Activated CD4-positive, alpha-beta memory T cell treated with anti-CD3 and anti-CD28 coated beads, Interleukin-2, amount 10 ng/mL, durations not matched to agents 7 days and 5 days (primary cell): ENCODE measurements around the gene LHCGR. TPM values are rescaled to one million over a fixed set of nuclear protein-coding genes. Genes with fewer than 3 reads are reported as not detected.
"Not testable (repeated sequence)": the region's sequence is repeated elsewhere in the genome, so short reads cannot be mapped to it uniquely, and the experiment has no call there.

Experiments
- CTCF ChIA-PET: fragments of 350-600 bp; sonication (Branson Sonifier 250); formaldehyde crosslinking; loops from one replicate; lab custom pipeline; 2021; ENCODE audit warnings: antibody characterized with exemption, inconsistent platforms; lab: Charles Lee
- POLR2A ChIA-PET: fragments of 350-600 bp; sonication (Branson Sonifier 250); formaldehyde crosslinking; loops from one replicate; lab custom pipeline; 2021; ENCODE audit warnings: antibody characterized with exemption; lab: Charles Lee
- DNase-seq: peaks from one replicate; pipeline ENCODE4 v3.0.0-alpha.2; 2020
- H3K27ac Mint-ChIP-seq: one replicate; pipeline ENCODE4 v1.8.0; 2021; ENCODE audit warnings: mild to moderate bottlenecking, mixed read lengths
- H3K27me3 Mint-ChIP-seq: one replicate; pipeline ENCODE4 v1.8.0; 2021; ENCODE audit warnings: mixed read lengths
- H3K36me3 Mint-ChIP-seq: one replicate; pipeline ENCODE4 v1.8.0; 2021; ENCODE audit warnings: low read depth, mixed read lengths
- H3K4me1 Mint-ChIP-seq: one replicate; pipeline ENCODE4 v1.8.0; 2021; ENCODE audit warnings: mixed read lengths
- H3K4me3 Mint-ChIP-seq: one replicate; pipeline ENCODE4 v1.8.0; 2021; ENCODE audit warnings: mild to moderate bottlenecking, mixed read lengths
- H3K9me3 Mint-ChIP-seq: one replicate; pipeline ENCODE4 v1.8.0; 2021; ENCODE audit warnings: mixed read lengths
- total RNA-seq, 2 experiments: library from RNA; stranded (reverse); gene quantifications; one replicate each; pipeline ENCODE4 v1.2.3, GENCODE V29; 2021

LHCGR gene
- total RNA-seq, 2 experiments from 2014 or later, result not detected

GRCh38 chr2:48714245-48714644 lies 41.3 kb downstream of the LHCGR start:
- CTCF ChIA-PET, result no interaction called here
- DNase-seq, result no peak
- H3K27ac Mint-ChIP-seq, result no peak overlapping the region
- H3K4me1 Mint-ChIP-seq, result no peaks in the 10 kb centered on the region
- H3K4me3 Mint-ChIP-seq, result no peak overlapping the region
- no peaks in the 10 kb centered on the region for H3K36me3 Mint-ChIP-seq
- H3K27me3 Mint-ChIP-seq, result peaks cover 14% of the 10 kb centered on the region
- H3K9me3 Mint-ChIP-seq, result no peaks in the 10 kb centered on the region
- POLR2A ChIA-PET, result no interaction called here

DNA sequence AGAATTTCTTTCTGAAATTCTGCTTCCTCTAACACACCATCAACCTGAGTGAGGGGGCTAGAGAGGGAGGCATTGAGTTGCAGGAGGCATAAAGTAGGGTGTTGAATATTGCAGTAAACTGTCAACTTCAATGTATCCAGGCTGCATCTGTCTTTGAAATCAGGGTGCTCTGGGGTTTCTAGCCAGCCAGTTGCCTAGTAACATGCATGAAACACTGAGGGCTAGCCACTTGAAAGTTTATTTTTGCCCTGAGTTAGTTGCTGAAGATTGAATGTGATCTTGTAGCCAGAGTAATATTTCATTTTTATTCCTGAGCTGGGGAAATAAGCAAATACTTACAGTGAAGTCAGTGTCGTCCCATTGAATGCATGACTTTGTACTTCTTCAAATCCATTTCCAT lies 41.9 kb downstream of the LHCGR start:
- H3K9me3 Mint-ChIP-seq, result no peaks in the 10 kb centered on the region
- DNase-seq, result no peak
- ChIA-PET CTCF (no interaction called here), POLR2A (no interaction called here)
- H3K27ac Mint-ChIP-seq, result no peak overlapping the region
- no peaks in the 10 kb centered on the region for H3K4me1 Mint-ChIP-seq
- no peaks in the 10 kb centered on the region for H3K36me3 Mint-ChIP-seq
- no peak overlapping the region for H3K4me3 Mint-ChIP-seq
- H3K27me3 Mint-ChIP-seq, result peaks cover 14% of the 10 kb centered on the region

- CTCF ChIA-PET, result no interaction called here
- Mint-ChIP-seq H3K27me3 (peaks cover 14% of the 10 kb centered on the region), H3K27ac (no peak overlapping the region), H3K4me1 (peaks cover 2% of the 10 kb centered on the region), H3K4me3 (no peak overlapping the region), H3K9me3 (no peaks in the 10 kb centered on the region), H3K36me3 (no peaks in the 10 kb centered on the region)
- no peak for DNase-seq
- POLR2A ChIA-PET, result no interaction called here
These were observed 43.4 kb downstream of the LHCGR start for GRCh38 chr2:48712151-48712550.

DNA sequence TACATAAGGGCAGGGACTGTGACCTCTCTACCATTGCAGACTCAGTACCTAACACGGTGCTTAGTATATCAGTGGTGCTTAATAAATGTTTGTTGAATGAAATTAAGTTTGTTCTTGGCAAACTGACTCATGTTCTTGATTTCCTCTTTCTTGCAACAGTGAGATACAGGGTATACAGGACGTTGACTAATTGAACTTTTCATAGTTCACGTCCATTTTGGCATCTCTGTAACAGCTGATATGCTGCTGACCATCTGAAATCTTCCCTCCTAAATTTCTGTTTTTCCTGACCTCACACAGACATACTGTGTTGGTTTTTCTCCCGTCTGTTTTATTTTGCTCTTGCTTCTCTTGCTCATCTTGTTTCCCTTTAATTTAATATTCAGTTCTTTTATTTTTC lies 44.2 kb downstream of the LHCGR start:
- Mint-ChIP-seq H3K9me3 (no peaks in the 10 kb centered on the region), H3K27me3 (peaks cover 14% of the 10 kb centered on the region), H3K36me3 (no peaks in the 10 kb centered on the region), H3K27ac (no peak overlapping the region), H3K4me3 (no peak overlapping the region), H3K4me1 (peaks cover 2% of the 10 kb centered on the region)
- DNase-seq, result no peak
- POLR2A ChIA-PET, result no interaction called here
- CTCF ChIA-PET, result no interaction called here

DNA sequence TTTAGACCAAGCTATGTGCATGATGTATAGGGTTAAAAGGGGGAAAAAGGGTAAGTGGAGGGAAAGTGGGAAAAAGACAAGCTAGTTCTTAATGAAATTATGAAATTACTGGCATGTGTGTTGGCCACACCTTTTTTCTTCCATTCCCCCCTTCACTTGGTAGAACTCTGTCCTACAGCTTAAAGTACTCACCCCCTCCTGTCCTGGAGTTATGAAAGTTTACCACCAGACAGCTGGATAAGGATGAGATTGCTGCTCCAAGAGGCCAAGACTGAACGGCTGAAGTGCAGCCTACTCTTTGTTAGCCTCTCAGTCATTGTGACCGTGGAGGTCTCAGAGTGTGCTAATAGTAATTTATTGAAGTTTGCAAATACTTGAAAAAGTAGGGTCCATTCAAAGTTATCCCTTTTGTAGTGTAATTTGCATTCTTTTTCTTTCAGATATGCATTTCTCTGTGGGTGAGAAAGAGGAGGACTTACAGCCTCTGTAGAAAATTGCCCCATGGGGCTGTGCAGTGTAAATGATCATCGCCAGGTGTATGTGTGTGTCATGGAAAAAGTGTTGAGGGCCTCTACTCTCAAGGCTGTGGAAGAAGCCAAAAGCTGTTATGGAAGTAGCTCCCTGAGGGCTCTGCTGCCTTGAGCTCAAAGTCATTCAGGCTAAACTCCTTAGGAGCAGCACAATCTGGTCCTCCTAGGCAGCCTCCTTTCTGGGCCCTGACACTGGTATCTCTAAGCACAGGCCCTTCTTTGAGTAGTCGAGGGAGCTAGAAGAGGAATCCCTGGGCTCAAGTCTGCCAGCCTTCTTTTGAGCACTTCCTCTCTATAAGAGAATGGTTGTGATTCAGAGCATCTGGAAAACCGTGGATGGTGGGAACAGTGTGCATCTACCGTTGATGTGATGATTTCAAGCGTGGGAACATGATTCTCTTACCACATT lies 46.2 kb downstream of the LHCGR start:
- Mint-ChIP-seq H3K9me3 (no peaks in the 10 kb centered on the region), H3K4me3 (no peak overlapping the region), H3K4me1 (peaks cover 2% of the 10 kb centered on the region), H3K27me3 (peaks cover 14% of the 10 kb centered on the region), H3K36me3 (no peaks in the 10 kb centered on the region), H3K27ac (no peak overlapping the region)
- no peak for DNase-seq
- POLR2A ChIA-PET, result no interaction called here
- CTCF ChIA-PET, result no interaction called here

GRCh38 chr2:48707466-48707865 lies 48.1 kb downstream of the LHCGR start:
- POLR2A ChIA-PET, result no interaction called here
- no peaks in the 10 kb centered on the region for H3K36me3 Mint-ChIP-seq
- peaks cover 11% of the 10 kb centered on the region for H3K27me3 Mint-ChIP-seq
- H3K27ac Mint-ChIP-seq, result no peak overlapping the region
- H3K4me1 Mint-ChIP-seq, result peaks cover 2% of the 10 kb centered on the region
- no peak overlapping the region for H3K4me3 Mint-ChIP-seq
- CTCF ChIA-PET, result no interaction called here
- no peaks in the 10 kb centered on the region for H3K9me3 Mint-ChIP-seq
- peak; percentile 30 for DNase-seq

- DNase-seq, H3K36me3 Mint-ChIP-seq, POLR2A ChIA-PET, H3K4me1 Mint-ChIP-seq, CTCF ChIA-PET, H3K27ac Mint-ChIP-seq, H3K27me3 Mint-ChIP-seq, H3K9me3 Mint-ChIP-seq, H3K4me3 Mint-ChIP-seq: not testable (repeated sequence)
These were observed 51.9 kb downstream of the LHCGR start for GRCh38 chr2:48703621-48704020.

GRCh38 chr2:48699348-48699930 lies 56.1 kb downstream of the LHCGR start:
- no peaks in the 10 kb centered on the region for H3K36me3 Mint-ChIP-seq
- CTCF ChIA-PET, result no interaction called here
- POLR2A ChIA-PET, result no interaction called here
- no peak overlapping the region for H3K27ac Mint-ChIP-seq
- no peak for DNase-seq
- H3K4me1 Mint-ChIP-seq, result no peaks in the 10 kb centered on the region
- no peaks in the 10 kb centered on the region for H3K9me3 Mint-ChIP-seq
- no peak overlapping the region for H3K4me3 Mint-ChIP-seq
- peaks cover 11% of the 10 kb centered on the region for H3K27me3 Mint-ChIP-seq

DNA sequence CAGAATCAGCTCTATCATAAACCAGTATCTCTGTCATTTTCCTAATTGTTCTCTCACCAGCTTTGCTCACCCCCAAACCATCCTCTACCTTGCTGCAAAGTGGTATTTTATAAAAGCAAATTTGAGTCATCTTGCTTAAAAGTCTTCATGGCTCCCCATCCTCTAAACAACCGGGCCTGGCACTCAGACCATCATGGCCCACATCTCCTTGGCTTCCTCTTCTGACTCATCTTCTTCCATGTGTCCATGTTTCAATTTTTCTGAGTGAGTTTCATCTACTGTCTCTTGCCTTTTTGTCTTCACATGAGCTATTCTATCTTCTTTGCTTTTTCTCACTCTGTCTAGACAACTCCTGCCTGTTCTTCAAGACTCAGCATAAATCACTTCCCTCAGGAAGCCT lies 58.6 kb downstream of the LHCGR start:
- peaks cover 11% of the 10 kb centered on the region for H3K27me3 Mint-ChIP-seq
- no peak overlapping the region for H3K27ac Mint-ChIP-seq
- no peaks in the 10 kb centered on the region for H3K36me3 Mint-ChIP-seq
- POLR2A ChIA-PET, result no interaction called here
- CTCF ChIA-PET, result no interaction called here
- no peak overlapping the region for H3K4me3 Mint-ChIP-seq
- no peaks in the 10 kb centered on the region for H3K9me3 Mint-ChIP-seq
- no peaks in the 10 kb centered on the region for H3K4me1 Mint-ChIP-seq
- no peak for DNase-seq

GRCh38 chr2:48695991-48696390 lies 59.5 kb downstream of the LHCGR start:
- no peak overlapping the region for H3K27ac Mint-ChIP-seq
- H3K4me3 Mint-ChIP-seq, result no peak overlapping the region
- no peak for DNase-seq
- POLR2A ChIA-PET, result no interaction called here
- H3K4me1 Mint-ChIP-seq, result no peaks in the 10 kb centered on the region
- H3K27me3 Mint-ChIP-seq, result peaks cover 11% of the 10 kb centered on the region
- no peaks in the 10 kb centered on the region for H3K9me3 Mint-ChIP-seq
- CTCF ChIA-PET, result no interaction called here
- H3K36me3 Mint-ChIP-seq, result no peaks in the 10 kb centered on the region

- Mint-ChIP-seq H3K9me3 (no peaks in the 10 kb centered on the region), H3K4me1 (no peaks in the 10 kb centered on the region), H3K27me3 (peaks cover 11% of the 10 kb centered on the region), H3K27ac (no peak overlapping the region), H3K4me3 (no peak overlapping the region), H3K36me3 (no peaks in the 10 kb centered on the region)
- no peak for DNase-seq
- ChIA-PET CTCF (no interaction called here), POLR2A (no interaction called here)
These were observed 61.4 kb downstream of the LHCGR start for GRCh38 chr2:48694149-48694548.

GRCh38 chr2:48693645-48694044 lies 61.9 kb downstream of the LHCGR start:
- Mint-ChIP-seq H3K4me3 (no peak overlapping the region), H3K27me3 (peaks cover 11% of the 10 kb centered on the region), H3K9me3 (no peaks in the 10 kb centered on the region), H3K4me1 (no peaks in the 10 kb centered on the region), H3K36me3 (no peaks in the 10 kb centered on the region), H3K27ac (no peak overlapping the region)
- ChIA-PET CTCF (no interaction called here), POLR2A (no interaction called here)
- no peak for DNase-seq

DNA sequence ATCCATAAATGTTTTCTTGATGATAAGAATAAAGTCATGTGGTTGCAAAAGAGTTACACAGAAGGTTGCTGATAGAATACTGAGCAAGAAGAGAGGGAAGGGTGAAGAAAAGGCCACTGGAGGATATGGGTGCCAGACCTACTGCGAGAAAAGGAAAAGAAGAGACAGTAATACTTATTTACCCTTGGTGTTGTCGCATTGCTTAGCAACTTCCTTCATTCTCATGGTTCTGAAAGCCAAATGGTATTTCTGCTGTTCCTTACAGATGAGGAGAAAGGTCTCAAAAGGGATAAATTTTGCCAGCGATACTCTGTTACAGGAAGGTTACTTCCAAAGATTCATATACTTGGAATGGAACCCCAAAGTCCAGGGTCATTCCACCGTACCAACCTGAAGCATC lies 62.5 kb downstream of the LHCGR start:
- H3K4me1 Mint-ChIP-seq, result no peaks in the 10 kb centered on the region
- H3K27me3 Mint-ChIP-seq, result peaks cover 11% of the 10 kb centered on the region
- no peaks in the 10 kb centered on the region for H3K36me3 Mint-ChIP-seq
- DNase-seq, result no peak
- no peaks in the 10 kb centered on the region for H3K9me3 Mint-ChIP-seq
- POLR2A ChIA-PET, result no interaction called here
- H3K4me3 Mint-ChIP-seq, result no peak overlapping the region
- CTCF ChIA-PET, result no interaction called here
- no peak overlapping the region for H3K27ac Mint-ChIP-seq
